ENCODE results near the gene STAC2.

Gene STAC2

DNA sequence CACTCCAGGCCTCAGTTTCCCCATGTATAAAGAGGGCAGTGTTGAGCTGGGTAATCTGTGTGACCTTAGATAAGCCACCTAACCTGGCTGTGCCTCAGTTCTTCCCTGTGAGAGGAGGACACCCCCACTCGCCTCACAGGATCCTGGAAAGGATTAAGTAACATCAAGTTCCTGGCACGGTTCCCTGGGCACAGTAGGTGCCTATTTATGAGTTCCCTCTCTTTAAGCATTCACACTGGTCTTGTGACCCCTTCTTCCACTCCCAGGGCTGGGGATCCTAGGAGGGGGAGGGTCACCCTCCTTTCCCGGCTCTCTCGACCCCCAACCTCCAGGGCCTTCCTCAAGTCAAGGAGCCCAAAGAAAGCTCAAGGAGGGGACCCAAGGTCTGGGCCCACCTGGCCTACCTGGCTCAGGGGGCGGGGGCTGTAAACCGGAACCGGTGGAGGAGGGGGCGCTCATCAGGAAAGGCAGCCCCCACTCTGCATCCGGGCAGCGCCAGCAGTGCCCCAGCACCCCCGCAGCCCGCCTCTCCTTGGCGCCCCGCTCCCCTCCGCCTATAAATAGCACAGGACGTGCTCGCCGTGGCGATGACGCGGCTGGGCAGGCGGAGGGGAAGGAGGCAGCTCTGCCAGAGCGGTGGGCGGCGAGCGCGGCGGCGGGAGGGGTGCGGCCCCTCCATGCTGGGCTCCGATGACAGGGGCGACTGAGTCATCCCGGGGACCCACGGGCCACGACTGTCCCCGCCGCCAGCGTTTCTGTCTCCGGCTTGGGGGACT lies 16.2 kb downstream of the STAC2 start:
- DNase-seq: peak; percentile 70 to 75

- DNase-seq: no peak
These were observed 16.9 kb downstream of the STAC2 start for GRCh38 chr17:39208893-39209292.

DNA sequence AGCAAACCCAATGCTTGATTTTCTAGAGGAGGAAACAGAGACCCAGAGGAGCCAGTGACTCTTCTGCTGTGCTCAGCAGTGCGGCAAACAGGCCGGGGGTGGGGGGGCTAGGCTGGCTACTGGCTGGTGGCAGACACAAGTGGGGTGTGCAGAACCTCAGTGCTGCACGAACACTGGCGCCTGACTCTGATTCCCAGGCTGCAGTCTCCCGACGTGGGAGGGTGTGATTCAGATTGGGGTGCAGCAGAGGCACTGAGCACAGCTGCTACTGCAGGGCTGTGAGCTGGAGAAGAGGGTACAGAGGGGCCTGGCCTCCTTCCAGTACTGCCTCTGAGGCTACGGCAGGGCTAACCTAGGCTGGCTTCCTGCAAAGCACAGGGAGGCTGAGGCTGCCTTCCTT lies 17.6 kb downstream of the STAC2 start:
- no peak for DNase-seq

GRCh38 chr17:39205112-39205526 lies 20.6 kb downstream of the STAC2 start:
- DNase-seq: no peak

DNA sequence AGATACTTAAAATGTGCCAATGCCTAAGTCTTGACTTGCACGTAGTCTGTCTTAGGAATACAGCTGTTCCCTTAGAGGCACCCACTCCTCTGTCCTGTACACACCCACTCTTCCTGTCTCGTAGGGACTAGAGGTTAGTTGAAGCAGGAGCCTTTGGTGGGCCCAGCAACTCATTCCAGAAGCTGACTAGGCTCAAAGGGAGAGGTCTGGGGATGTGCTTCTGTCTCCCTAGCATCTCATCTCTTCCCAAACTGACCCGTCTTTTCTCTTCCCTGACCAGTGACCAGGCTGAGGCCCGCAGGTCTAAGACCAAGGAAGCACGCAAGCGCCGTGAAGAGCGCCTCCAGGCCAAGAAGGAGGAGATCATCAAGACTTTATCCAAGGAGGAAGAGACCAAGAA lies 21.5 kb downstream of the STAC2 start:
- no peak for DNase-seq

DNA sequence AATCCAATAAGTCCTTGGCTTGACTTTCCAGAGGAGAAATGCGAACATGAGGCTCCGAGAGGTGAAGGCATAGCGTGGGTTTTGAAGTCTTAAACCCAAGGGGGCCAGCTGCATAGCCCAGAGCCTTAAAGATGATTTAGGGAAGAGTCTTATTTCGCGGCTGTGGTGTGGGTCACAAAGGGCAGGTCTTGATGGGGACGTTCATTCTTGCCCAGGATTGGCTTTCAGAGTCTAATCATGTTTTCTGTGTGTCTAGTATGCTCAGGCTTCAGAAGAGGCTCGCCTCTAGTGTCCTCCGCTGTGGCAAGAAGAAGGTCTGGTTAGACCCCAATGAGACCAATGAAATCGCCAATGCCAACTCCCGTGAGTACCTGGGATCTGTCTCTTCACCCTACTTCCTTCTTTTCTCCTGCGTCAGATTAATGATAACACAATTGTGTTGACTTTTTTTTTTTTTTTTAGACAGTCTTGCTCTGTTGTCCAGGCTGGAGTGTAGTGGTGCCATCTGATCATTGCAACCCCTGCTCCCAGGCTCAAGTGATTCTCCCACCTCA lies 24.7 kb downstream of the STAC2 start:
- no peak for DNase-seq

GRCh38 chr17:39200070-39200879 lies 25.5 kb downstream of the STAC2 start, which contains the start of gene RPL19:
Gene RPL19 (plus strand): TSS chr17:39200283. CDS start chr17:39200345, 62 bp downstream.
- peak; percentile 78 to 83 for DNase-seq

- peak; percentile 88 to 90 for DNase-seq
These were observed 26.0 kb downstream of the STAC2 start for GRCh38 chr17:39199820-39200069.

- DNase-seq: no peak
These were observed 27.6 kb downstream of the STAC2 start for GRCh38 chr17:39198186-39198566.

DNA sequence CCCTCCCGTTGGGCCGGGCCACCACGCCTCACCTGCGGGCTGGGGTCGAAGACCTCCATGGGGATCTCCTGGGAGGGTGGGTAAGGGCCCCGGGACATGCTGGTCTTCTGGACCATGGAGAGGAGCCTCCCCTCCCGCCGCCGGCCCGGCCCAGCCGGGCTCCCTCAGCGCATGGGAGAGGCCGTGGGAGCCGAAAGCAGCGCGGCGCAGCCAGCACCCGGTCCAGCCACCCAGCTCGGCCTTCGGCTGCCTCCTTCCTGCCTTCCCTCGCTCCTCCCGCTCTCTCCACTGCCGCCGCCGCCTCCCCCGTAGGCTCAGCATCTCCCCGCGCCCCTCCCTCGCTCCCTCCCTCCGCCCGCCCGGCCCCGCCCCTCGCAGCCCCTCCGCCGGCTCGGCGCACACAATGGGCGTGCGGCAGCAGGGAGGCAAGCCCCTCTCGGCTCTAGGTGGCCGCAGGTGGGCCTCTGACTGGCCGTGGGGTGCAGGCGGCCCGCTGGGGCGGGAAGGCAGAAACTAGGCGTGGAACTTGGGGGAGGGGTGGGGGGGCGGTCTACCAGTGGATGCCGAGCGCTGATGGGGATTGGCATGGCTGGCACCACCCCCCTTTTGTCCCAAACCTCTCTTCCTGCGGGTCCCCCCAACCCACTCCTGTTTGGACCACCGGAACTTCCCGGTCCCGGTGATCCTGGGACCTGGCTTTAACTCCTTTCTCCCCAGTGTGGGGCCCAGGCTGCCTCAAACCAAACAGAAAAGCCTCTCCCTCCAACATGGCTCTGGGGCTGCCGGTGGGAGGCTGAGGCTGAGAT lies 28.2 kb downstream of the STAC2 start, which contains the start of gene CACNB1:
CACNB1 (minus strand) TSS at position 290 of the 806 bp plus-strand sequence; CDS start at position 116, 174 bp downstream.
- DNase-seq: peak; percentile 80 to 82

DNA sequence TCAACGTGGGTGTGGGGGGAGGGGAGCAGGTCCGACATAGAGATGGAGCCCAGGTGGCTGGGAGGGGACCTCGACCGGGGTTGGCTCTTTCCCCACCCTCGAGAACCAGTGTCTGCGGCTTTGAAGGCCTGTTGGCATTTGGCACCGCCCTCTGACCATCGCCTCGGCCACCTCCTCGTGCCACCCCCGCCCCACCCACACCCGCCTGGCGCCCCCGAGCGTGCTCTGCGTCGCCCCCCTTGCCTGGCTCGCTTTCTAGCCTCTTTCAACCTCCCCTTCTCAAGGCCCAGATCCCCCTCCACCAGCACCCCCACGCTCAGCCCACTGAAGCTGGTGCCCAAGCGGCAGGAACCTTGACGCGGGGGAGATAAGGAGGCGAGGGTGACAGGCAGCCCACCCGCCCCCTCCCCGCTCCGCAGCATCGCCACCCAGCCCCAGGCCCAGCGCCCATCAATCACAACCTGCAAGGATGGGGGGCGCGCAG lies 28.9 kb downstream of the STAC2 start:
- no peak for DNase-seq

DNA sequence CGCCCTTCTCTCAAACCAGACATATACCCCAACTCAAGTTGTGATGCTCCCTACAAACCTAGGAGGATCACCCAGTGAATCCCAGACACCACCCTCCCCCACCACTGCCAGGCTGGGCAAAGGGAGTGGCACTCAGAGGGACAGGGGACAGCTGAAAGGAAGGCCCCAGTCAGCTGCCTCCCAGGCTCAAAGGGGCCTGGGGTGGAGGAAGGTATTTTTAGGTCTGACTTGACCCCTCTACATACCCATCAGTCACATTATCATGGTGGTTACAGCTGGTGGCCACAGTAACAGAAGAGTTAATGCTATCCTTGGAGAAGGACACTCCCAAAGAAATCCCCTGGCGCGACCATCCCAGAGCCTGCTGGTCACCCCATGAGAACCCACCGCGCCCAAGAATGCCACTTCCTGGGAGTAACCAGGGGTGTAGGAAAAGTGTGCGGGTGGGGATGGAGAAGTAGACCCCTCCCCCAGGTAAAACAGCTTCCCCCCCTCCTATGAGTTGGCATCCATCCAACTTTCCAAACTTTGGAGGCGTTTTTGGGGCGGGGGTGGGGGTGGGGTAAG lies 29.4 kb downstream of the STAC2 start:
- DNase-seq: no peak

- no peak for DNase-seq
These were observed 30.1 kb downstream of the STAC2 start for GRCh38 chr17:39195568-39196160.

DNA sequence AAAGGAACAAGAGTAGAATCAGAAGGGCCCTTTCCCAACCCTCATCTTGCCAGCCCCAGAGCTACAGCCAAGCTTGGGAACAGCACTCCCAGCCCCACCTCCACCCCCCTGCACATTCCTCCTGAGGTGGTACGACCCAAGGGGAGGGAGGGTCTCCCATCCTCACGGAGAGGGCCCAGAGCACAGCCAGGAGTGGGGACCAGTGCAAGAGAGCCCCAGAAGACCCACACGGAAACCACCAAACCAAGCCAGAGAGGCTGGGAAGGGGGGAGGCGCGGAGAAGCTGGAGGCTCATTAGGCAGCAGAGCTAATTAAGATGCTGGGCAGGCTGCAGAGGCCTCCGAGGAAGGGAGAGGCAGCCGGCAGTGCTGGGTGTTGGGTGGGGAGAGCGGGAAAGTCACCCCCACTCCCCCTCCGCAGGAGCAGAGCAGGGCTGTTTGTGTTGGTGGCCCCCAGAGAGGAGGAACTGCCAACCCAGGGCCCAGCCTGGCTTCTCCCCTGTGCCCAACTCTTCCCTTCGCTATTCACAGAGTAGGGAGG lies 30.7 kb downstream of the STAC2 start:
- no peak for DNase-seq

DNA sequence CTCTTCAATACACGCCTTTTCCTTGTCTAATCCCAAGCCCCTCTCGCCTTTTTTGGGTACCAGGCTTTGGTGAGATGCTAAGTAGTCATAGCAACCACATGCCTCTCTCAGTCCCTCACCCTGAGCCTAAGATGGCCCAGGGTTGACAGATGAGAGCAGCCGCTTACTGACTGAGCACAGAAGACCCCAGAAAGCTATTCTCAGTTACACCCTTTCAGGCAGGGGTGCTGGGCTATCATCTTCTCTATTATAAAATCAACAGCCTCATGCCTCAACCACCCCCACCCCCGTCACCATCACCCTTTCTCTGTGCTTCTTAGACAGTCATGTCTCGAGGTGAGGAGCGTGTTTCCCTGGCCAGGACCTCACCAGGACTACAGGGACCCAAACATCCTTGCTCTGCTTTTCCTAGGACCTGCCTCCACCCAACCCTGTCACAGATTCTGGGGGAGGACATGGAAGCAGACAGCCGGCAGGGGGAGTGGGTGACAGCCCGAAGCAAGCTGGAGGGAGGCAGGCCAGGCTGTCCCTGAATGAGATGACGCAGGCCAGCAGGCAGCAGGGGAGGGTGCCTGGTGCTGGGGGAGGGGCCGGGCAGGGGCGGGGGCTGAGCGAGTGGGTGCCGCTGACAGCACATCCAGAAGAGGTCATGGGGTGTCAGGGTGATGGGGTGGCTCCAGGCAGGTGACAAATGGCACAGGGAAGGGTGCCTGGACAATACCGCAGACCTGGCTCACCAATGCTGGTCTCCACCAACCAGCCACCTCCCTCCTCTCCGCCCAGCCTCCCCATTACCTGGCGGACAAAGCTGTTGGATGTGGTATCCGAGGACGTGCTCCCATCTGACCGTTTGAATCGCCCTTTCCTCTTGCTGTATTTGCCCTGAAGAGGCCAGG lies 31.4 kb downstream of the STAC2 start:
- DNase-seq: no peak

DNA sequence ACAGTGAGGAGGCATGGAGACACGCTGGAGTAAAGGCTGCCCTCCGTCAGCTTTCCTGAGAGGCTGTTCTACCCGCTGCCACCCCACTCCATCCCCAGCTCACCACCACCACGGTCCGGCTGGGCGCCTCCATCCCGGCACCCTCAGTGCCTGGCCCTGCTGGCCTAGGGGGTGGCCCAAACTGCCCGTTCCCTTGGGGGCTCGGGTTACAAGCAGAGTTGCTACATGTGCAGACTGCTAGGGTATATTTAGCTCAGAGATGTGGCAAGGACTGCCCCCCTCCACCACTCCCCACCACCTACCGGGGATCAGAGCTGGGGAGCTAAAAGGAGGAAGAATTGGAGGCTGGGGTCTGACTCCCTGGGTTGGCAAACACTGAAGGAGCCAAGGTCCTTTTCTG lies 32.4 kb downstream of the STAC2 start:
- no peak for DNase-seq

GRCh38 chr17:39192901-39193300 lies 32.8 kb downstream of the STAC2 start:
- DNase-seq: no peak

GRCh38 chr17:39191750-39192510 lies 33.8 kb downstream of the STAC2 start:
- DNase-seq: no peak

DNA sequence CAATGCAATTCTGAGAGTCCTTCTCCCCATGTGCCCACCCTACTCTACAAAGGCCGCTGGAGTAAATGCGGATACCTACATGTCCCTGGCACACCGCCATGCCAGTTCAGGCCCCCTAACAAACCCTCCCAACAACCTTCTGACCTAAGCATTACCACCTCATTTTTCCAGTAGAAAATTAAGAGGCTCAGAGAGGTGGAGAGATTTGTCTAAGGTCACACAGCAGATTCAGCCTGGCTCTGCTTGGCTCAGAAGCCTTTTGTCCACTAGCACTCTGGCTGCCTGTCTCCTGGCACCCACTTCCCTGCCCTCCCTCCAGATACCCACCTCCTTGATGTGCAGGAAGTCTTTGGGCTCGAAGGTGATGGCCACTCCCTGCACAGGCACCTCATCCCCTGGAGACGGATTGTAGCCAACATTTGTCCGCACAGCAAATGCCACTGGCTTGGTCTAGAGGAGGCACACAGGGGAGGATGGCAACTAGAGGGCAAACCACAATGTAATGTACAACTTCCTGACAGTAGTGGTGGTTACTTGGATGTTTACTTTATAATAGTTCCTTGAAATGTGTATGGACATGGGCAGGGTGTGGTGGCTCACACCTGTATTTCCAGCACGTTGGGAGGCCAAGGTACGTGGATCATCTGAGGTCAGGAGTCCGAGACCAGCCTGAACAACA lies 38.5 kb downstream of the STAC2 start:
- DNase-seq: no peak
